Keratinocyte (primary cell): ENCODE measurements around the gene TSPYL2. TPM values are rescaled to one million over a fixed set of nuclear protein-coding genes. Genes with fewer than 3 reads are reported as not detected.

Source experiments
- DNase-seq: peaks from one replicate; pipeline ENCODE4 v3.0.0-alpha.2; 2011; ENCODE audit warnings: low read depth, missing footprints, low spot score
- FAIRE-seq: peaks from 2 replicates; lab custom pipeline; 2011; peaks lifted over from hg19 to GRCh38; lab: Jason Lieb, UNC
- H2AFZ ChIP-seq: 2 replicates; pipeline ENCODE4 v1.6.0; 2012; ENCODE audit warnings: low read length, control low read depth, inconsistent platforms; ENCODE audit not compliant: control insufficient read depth
- H3K27ac ChIP-seq: 2 replicates; pipeline ENCODE4 v1.5.1; 2011; ENCODE audit warnings: low read length; ENCODE audit not compliant: control insufficient read depth, insufficient read depth
- H3K27me3 ChIP-seq: 3 replicates; pipeline ENCODE4 v1.6.0; 2011; ENCODE audit warnings: low read length; ENCODE audit not compliant: control insufficient read depth, insufficient read depth; ENCODE audit errors: extremely low read depth
- H3K36me3 ChIP-seq, 2 experiments: 2 replicates in 1 of 2; 3 replicates in 1 of 2; pipeline ENCODE4 v1.5.1; 2011; ENCODE audit warnings: low read length in 2 of 2, mild to moderate bottlenecking in 1 of 2; ENCODE audit not compliant: control insufficient read depth in 2 of 2, insufficient read depth in 2 of 2; ENCODE audit errors: extremely low read depth in 1 of 2
- H3K4me1 ChIP-seq: 3 replicates; pipeline ENCODE4 v1.5.1; 2011; ENCODE audit warnings: low read length; ENCODE audit not compliant: control insufficient read depth, insufficient read depth; ENCODE audit errors: extremely low read depth
- H3K4me2 ChIP-seq: 3 replicates; pipeline ENCODE4 v1.6.0; 2011; ENCODE audit warnings: low read depth, low read length; ENCODE audit not compliant: control insufficient read depth, insufficient read depth; ENCODE audit errors: extremely low read depth
- H3K4me3 ChIP-seq, 3 experiments: fragments of 200-600 bp in 1 of 3; sonication (generic) in 1 of 3; 2 replicates in 2 of 3; 3 replicates in 1 of 3; pipeline ENCODE4 v1.5.1; 2011 to 2016; ENCODE audit warnings: low read length in 3 of 3, mild to moderate bottlenecking in 3 of 3, control low read depth in 2 of 3, inconsistent platforms in 1 of 3, low read depth in 1 of 3, mixed read lengths in 1 of 3, mixed run types in 1 of 3, moderate library complexity in 1 of 3; ENCODE audit not compliant: control insufficient read depth in 2 of 3, insufficient read depth in 2 of 3; ENCODE audit errors: extremely low read depth in 1 of 3
- H3K79me2 ChIP-seq: 2 replicates; pipeline ENCODE4 v1.6.0; 2012; ENCODE audit warnings: low read length; ENCODE audit not compliant: control insufficient read depth, insufficient read depth
- H3K9ac ChIP-seq: 3 replicates; pipeline ENCODE4 v1.6.0; 2011; ENCODE audit warnings: low read length; ENCODE audit not compliant: control insufficient read depth, insufficient read depth; ENCODE audit errors: extremely low read depth
- H3K9me1 ChIP-seq: 3 replicates; pipeline ENCODE4 v1.6.0; 2011; ENCODE audit warnings: low read length; ENCODE audit not compliant: control insufficient read depth, insufficient read depth; ENCODE audit errors: extremely low read depth
- H3K9me3 ChIP-seq: 2 replicates; pipeline ENCODE4 v1.5.1; 2012; ENCODE audit warnings: low read depth, low read length; ENCODE audit not compliant: control insufficient read depth
- H4K20me1 ChIP-seq: 3 replicates; pipeline ENCODE4 v1.6.0; 2011; ENCODE audit warnings: low read length; ENCODE audit not compliant: control insufficient read depth, insufficient read depth; ENCODE audit errors: extremely low read depth
- CTCF ChIP-seq, 3 experiments: IDR thresholded peaks in 1 of 3; conservative IDR thresholded peaks in 1 of 3; optimal IDR thresholded peaks in 1 of 3; 2 replicates in 2 of 3; 3 replicates in 1 of 3; pipeline versions ENCODE3 to v1.5.1; 2011; ENCODE audit warnings: low read length in 3 of 3, mild to moderate bottlenecking in 3 of 3, moderate library complexity in 2 of 3, control low read depth in 1 of 3, inconsistent platforms in 1 of 3; ENCODE audit not compliant: insufficient read depth in 2 of 3; ENCODE audit errors: extremely low read depth in 1 of 3
- EZH2 ChIP-seq: IDR thresholded peaks from one replicate; pipeline ENCODE4 v1.6.1; 2012; ENCODE audit warnings: inconsistent platforms, mild to moderate bottlenecking, low read length, moderate library complexity
- dilution Hi-C: fragments of 300-500 bp; cut with MboI; formaldehyde crosslinking; loops from one replicate; pipeline ENCODE4 v1.7.0; 2020; ENCODE audit warnings: low sequenced_read_pairs; ENCODE audit not compliant: extremely low pct_ligation_motif_present
- polyA plus RNA-seq, 5 experiments: library from polyadenylated mRNA; depleted of rRNA in 3 of 5; stranded (reverse) in 3 of 5; stranded (forward) in 1 of 5; unstranded in 1 of 5; fragments of >200 nt; gene quantifications; 1 replicate in 1 of 5; 2 replicates in 3 of 5; 3 replicates in 1 of 5; pipeline versions ENCODE4 v1.2.1 to v1.2.3, GENCODE V29; 2011 to 2012; ENCODE audit warnings: missing spikeins in 2 of 5, low read depth in 1 of 5, low replicate concordance in 1 of 5

Gene TSPYL2
- polyA plus RNA-seq, 1 donor (not counting 4 experiments of a cell fraction or from before 2014, with no cell fraction given) = 17.9 TPM

GRCh38 chrX:53047228-53047627 is 34.9 kb upstream of the TSPYL2 start:
- FAIRE-seq = no peak
- no peak for DNase-seq
- Histone ChIP-seq H3K4me2 (no peak overlapping the region), H2AFZ (no peak overlapping the region), H3K4me3 (no peak overlapping the region), H3K9ac (no peak overlapping the region), H3K36me3 (no peaks in the 10 kb centered on the region), H3K27ac (no peak overlapping the region), H3K27me3 (peaks cover 4% of the 10 kb centered on the region), H3K79me2 (no peaks in the 10 kb centered on the region), H3K4me1 (no peaks in the 10 kb centered on the region), H4K20me1 (no peaks in the 10 kb centered on the region), H3K9me3 (no peaks in the 10 kb centered on the region), H3K9me1 (no peaks in the 10 kb centered on the region)
- TF ChIP-seq EZH2 (no peak), CTCF (optimal IDR thresholded peaks at IDR 0.05 in 1 of 3, IDR thresholded peaks at IDR 0.05 in 1 of 3, conservative IDR thresholded peaks at IDR 0.05 in 1 of 3; ENCODE audit: extremely low read depth in 1 of 3, insufficient read depth in 2 of 3, low read length in 3 of 3) (peak in 1 of 3 experiments; percentile 17)
- dilution Hi-C loops = no loop called here

GRCh38 chrX:53048169-53049126 is 33.7 kb upstream of the TSPYL2 start, which contains the start of gene GPR173:
GPR173 (plus strand) TSS chrX:53048789; CDS start chrX:53076622, 27,833 bp downstream.
- DNase-seq (no peak), FAIRE-seq (no peak)
- Histone ChIP-seq H3K4me1 (no peaks in the 10 kb centered on the region), H3K27me3 (peaks cover 2% of the 10 kb centered on the region), H2AFZ (no peak within 1 kb of the TSS), H3K79me2 (no peaks in the 10 kb centered on the region), H3K36me3 (no peaks in the 10 kb centered on the region), H4K20me1 (no peaks in the 10 kb centered on the region), H3K4me3 (no peak within 1 kb of the TSS), H3K27ac (no peak within 1 kb of the TSS), H3K9me3 (no peaks in the 10 kb centered on the region), H3K9ac (no peak within 1 kb of the TSS), H3K4me2 (no peak within 1 kb of the TSS), H3K9me1 (no peaks in the 10 kb centered on the region)
- no peak for TF ChIP-seq CTCF (optimal IDR thresholded peaks at IDR 0.05 in 1 of 3, IDR thresholded peaks at IDR 0.05 in 1 of 3, conservative IDR thresholded peaks at IDR 0.05 in 1 of 3; ENCODE audit: extremely low read depth in 1 of 3, insufficient read depth in 2 of 3, low read length in 3 of 3)
- TF ChIP-seq EZH2 = no peak
- dilution Hi-C loops = no loop called here
